DND-41 (cell line): ENCODE results near the gene PTDSS2.

Experiments
- ATAC-seq: fragments of 200-7000 bp; cut with Tn5 transposase; 3 replicates; pipeline ENCODE4 v1.9.1; 2021; ENCODE audit warnings: low read depth; ENCODE audit not compliant: insufficient read depth
- DNase-seq: peaks from one replicate; pipeline ENCODE4 v3.0.0-alpha.2; 2020
- H2AFZ ChIP-seq: 2 replicates; pipeline ENCODE4 v1.6.0; 2012; ENCODE audit warnings: low read depth, low read length
- H3K27ac ChIP-seq: 2 replicates; pipeline ENCODE4 v1.5.1; 2012; ENCODE audit warnings: low read length, inconsistent platforms
- H3K27me3 ChIP-seq: fragments of 200-600 bp; sonication (generic); 2 replicates; pipeline ENCODE4 v1.6.0; 2012; ENCODE audit warnings: low read length, mild to moderate bottlenecking, inconsistent platforms; ENCODE audit not compliant: insufficient read depth, poor library complexity
- H3K36me3 ChIP-seq: 2 replicates; pipeline ENCODE4 v1.5.1; 2012; ENCODE audit warnings: low read length, inconsistent platforms; ENCODE audit not compliant: insufficient read depth
- H3K4me1 ChIP-seq: 2 replicates; pipeline ENCODE4 v1.5.1; 2012; ENCODE audit warnings: mild to moderate bottlenecking, low read length; ENCODE audit not compliant: insufficient read depth
- H3K4me2 ChIP-seq: 2 replicates; pipeline ENCODE4 v1.6.0; 2012; ENCODE audit warnings: mild to moderate bottlenecking, moderate library complexity, low read length, inconsistent platforms; ENCODE audit not compliant: insufficient read depth
- H3K4me3 ChIP-seq, 2 experiments: fragments of 200-600 bp in 1 of 2; shearing (Covaris generic) in 1 of 2; 2 replicates each; pipeline ENCODE4 v1.5.1; 2012 to 2016; ENCODE audit warnings: inconsistent platforms in 2 of 2, low read length in 2 of 2, mild to moderate bottlenecking in 2 of 2, low read depth in 1 of 2, moderate library complexity in 1 of 2
- H3K79me2 ChIP-seq: 2 replicates; pipeline ENCODE4 v1.6.0; 2012; ENCODE audit warnings: low read length, inconsistent platforms; ENCODE audit not compliant: insufficient read depth
- H3K9ac ChIP-seq: 2 replicates; pipeline ENCODE4 v1.6.0; 2012; ENCODE audit warnings: low read depth, mild to moderate bottlenecking, inconsistent platforms, low read length, moderate library complexity
- H3K9me3 ChIP-seq: 2 replicates; pipeline ENCODE4 v1.5.1; 2012; ENCODE audit warnings: low read length, moderate library complexity, mild to moderate bottlenecking, inconsistent platforms; ENCODE audit not compliant: insufficient read depth, severe bottlenecking
- H4K20me1 ChIP-seq: 2 replicates; pipeline ENCODE4 v1.6.0; 2012; ENCODE audit warnings: low read length; ENCODE audit not compliant: insufficient read depth
- EZH2 ChIP-seq: IDR thresholded peaks from 3 replicates; pipeline ENCODE4 v1.6.1; 2012; ENCODE audit warnings: borderline replicate concordance, low read depth, mild to moderate bottlenecking, moderate library complexity, low read length, inconsistent platforms; ENCODE audit not compliant: severe bottlenecking
- TF ChIP-seq, protein P1 (sequence below): IDR thresholded peaks from 2 replicates; pipeline ENCODE4 v1.5.1; 2012; ENCODE audit warnings: borderline replicate concordance, low read length, moderate library complexity, mild to moderate bottlenecking; ENCODE audit not compliant: poor library complexity, severe bottlenecking; ENCODE audit errors: extremely low read depth

PTDSS2 gene

DNA sequence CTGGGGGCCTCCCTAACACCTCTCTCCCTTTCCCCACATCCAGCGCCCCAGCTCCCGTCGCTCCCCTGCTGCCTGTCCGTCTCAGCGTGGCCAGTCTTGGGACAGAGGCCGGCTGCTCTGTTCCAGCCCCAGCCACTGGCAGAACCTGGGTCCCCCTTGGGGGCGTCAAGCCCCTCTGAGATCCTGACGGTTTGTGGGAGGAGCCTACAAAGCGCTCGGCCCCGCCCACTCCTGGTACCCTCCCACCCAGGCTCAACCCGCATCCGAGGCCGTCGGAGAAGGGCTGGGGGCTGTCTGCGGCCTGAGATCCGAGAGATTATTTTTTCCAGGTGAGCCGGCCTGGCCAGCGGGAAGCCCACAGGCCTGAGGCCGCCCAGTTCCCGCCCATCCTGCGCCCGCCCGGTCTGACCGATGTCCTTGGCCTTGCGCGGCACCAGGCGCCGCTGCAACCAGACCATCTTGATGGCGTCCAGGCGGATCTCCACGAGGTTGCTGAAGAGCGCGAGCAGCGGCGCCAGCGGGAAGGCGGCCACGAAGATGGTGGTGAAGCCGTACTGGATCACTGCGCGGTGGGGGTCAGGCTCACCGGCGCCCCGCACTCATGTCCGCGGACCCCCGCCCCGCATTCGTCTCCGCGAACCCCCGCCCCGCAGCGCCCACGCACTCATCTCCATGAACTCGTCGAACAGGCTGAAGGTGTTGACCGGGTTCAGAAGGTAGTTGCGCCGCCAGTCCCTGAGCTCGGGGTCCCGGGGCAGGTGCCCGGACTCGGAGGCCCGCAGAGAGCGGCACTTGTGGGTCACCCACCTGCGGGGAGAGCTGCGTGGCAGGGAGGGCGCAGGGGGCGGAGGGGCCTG lies 29.8 kb upstream of the PTDSS2 start:
- no peaks in the 10 kb centered on the region for H3K9me3 ChIP-seq
- H3K36me3 ChIP-seq: no peaks in the 10 kb centered on the region
- H3K27ac ChIP-seq: no peak overlapping the region
- peaks cover 8% of the 10 kb centered on the region for H3K27me3 ChIP-seq
- H3K79me2 ChIP-seq: no peaks in the 10 kb centered on the region
- ATAC-seq (no peak), DNase-seq (no peak)
- H3K4me1 ChIP-seq: peaks cover 20% of the 10 kb centered on the region
- H4K20me1 ChIP-seq: no peaks in the 10 kb centered on the region
- H3K9ac ChIP-seq: no peak overlapping the region
- no peak overlapping the region for H3K4me3 ChIP-seq
- H3K4me2 ChIP-seq: no peak overlapping the region
- H2AFZ ChIP-seq: no peak overlapping the region
- TF ChIP-seq, protein P1, sequence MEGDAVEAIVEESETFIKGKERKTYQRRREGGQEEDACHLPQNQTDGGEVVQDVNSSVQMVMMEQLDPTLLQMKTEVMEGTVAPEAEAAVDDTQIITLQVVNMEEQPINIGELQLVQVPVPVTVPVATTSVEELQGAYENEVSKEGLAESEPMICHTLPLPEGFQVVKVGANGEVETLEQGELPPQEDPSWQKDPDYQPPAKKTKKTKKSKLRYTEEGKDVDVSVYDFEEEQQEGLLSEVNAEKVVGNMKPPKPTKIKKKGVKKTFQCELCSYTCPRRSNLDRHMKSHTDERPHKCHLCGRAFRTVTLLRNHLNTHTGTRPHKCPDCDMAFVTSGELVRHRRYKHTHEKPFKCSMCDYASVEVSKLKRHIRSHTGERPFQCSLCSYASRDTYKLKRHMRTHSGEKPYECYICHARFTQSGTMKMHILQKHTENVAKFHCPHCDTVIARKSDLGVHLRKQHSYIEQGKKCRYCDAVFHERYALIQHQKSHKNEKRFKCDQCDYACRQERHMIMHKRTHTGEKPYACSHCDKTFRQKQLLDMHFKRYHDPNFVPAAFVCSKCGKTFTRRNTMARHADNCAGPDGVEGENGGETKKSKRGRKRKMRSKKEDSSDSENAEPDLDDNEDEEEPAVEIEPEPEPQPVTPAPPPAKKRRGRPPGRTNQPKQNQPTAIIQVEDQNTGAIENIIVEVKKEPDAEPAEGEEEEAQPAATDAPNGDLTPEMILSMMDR: no peak
- no peak for TF ChIP-seq EZH2

DNA sequence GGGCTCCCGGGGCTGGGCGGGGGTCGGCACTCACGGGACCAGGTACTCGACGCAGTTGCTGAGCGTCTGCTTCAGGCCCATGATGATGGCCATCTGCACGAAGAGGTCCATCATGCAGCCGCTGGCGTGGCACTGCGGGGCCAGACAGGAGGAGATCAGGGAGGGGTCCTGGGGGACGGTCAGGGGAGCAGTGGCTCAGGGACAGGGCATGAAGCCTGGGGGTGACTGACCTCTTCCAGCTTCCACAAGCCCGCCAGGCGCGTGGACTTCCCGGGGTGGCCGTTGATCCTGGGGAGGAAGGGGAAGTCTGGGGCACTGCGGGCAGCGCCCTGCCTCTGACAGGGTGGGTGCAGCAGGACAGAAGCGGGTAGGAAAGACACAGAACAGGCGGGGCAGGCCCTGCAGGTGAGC lies 29.2 kb upstream of the PTDSS2 start:
- Histone ChIP-seq H3K27ac (no peak overlapping the region), H3K4me1 (peaks cover 14% of the 10 kb centered on the region), H3K79me2 (no peaks in the 10 kb centered on the region), H3K9ac (no peak overlapping the region), H4K20me1 (no peaks in the 10 kb centered on the region), H3K27me3 (peaks cover 8% of the 10 kb centered on the region), H3K4me2 (no peak overlapping the region), H3K9me3 (no peaks in the 10 kb centered on the region), H2AFZ (no peak overlapping the region), H3K36me3 (no peaks in the 10 kb centered on the region), H3K4me3 (no peak overlapping the region)
- DNase-seq (no peak), ATAC-seq (no peak)
- TF ChIP-seq, protein P1: no peak
- TF ChIP-seq EZH2: no peak

DNA sequence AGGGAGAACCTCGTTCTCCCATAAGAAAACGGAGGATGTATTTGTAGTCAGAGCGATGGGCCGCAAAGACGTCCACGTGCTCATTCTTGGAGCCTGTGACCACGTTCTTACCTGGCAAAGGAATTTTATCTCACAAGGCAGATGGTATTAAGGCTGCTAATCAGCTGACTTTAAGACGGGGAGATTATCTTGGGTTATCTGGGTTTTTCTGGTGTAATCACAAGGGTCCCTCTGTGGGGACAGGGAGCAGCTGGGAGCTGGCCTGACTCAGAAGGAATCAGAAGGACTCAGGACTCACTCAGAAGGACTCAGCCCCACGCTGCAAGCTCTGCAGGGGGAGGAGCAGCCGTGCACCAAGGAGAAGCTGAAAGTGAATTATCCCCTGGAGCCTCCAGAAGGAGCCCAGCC lies 27.8 kb upstream of the PTDSS2 start:
- ATAC-seq: no peak
- H3K79me2 ChIP-seq: no peaks in the 10 kb centered on the region
- no peak overlapping the region for H3K4me3 ChIP-seq
- no peak for DNase-seq
- peaks cover under 1% of the 10 kb centered on the region; the same call in 1 of the 2 replicates for H3K4me1 ChIP-seq
- H3K36me3 ChIP-seq: no peaks in the 10 kb centered on the region
- no peak overlapping the region for H3K4me2 ChIP-seq
- TF ChIP-seq EZH2: no peak
- TF ChIP-seq, protein P1: no peak
- H3K9me3 ChIP-seq: no peaks in the 10 kb centered on the region
- H3K27me3 ChIP-seq: no peaks in the 10 kb centered on the region
- no peaks in the 10 kb centered on the region for H4K20me1 ChIP-seq
- H3K27ac ChIP-seq: no peak overlapping the region
- H3K9ac ChIP-seq: no peak overlapping the region
- H2AFZ ChIP-seq: no peak overlapping the region
